ENCODE measurements around the gene GNL2.
"Not testable (repeated sequence)": the region's sequence is repeated elsewhere in the genome, so short reads cannot be mapped to it uniquely, and the experiment has no call there.

GRCh38 chr1:37518241-37518640 lies 77.5 kb downstream of the GNL2 start:
- not testable (repeated sequence) for TF ChIP-seq EZH2 (IDR thresholded peaks at IDR 0.05; ENCODE audit: insufficient read depth, poor library complexity, severe bottlenecking); EZH2phosphoT487 (IDR thresholded peaks at IDR 0.05; ENCODE audit: insufficient read depth, low read depth)

Measured in GM23248 (cell line).